H1 (cell line): ENCODE data around the gene TBC1D7. TPM values are rescaled to one million over a fixed set of nuclear protein-coding genes. Genes with fewer than 3 reads are reported as not detected.
A peak's percentile ranks its signal among the peaks of the same experiment; 100 is the strongest.

Experiments used
- CTCF ChIA-PET: fragments of 300-600 bp; sonication (Branson Sonifier 250); formaldehyde crosslinking; loops from one replicate; lab custom pipeline; 2021; ENCODE audit not compliant: partially characterized antibody; lab: Charles Lee
- POLR2A ChIA-PET: fragments of 300-600 bp; sonication (Branson Sonifier 250); formaldehyde crosslinking; loops from one replicate; lab custom pipeline; 2021; ENCODE audit warnings: inconsistent platforms; ENCODE audit not compliant: partially characterized antibody; lab: Charles Lee
- DNase-seq, 2 experiments: peaks; one replicate each; pipeline versions ENCODE4 v3.0.0 to v3.0.0-alpha.2; 2010 to 2022; ENCODE audit warnings: low spot score in 2 of 2, low read depth in 1 of 2, mixed read lengths in 1 of 2
- FAIRE-seq: peaks from 2 replicates; lab custom pipeline; 2011; peaks lifted over from hg19 to GRCh38; lab: Jason Lieb, UNC
- H2AFZ ChIP-seq: 2 replicates; pipeline ENCODE4 v1.8.1; 2012; ENCODE audit warnings: low read length, inconsistent platforms
- H2AK5ac ChIP-seq: 2 replicates; pipeline ENCODE4 v1.6.1; 2013; ENCODE audit warnings: low read depth, low read length
- H2BK120ac ChIP-seq: replicated peaks from 2 replicates; pipeline ENCODE3; 2013; ENCODE audit warnings: low read depth, low read length, inconsistent platforms
- H2BK12ac ChIP-seq: 2 replicates; pipeline ENCODE4 v1.6.1; 2013; ENCODE audit warnings: low read depth, low read length
- H2BK15ac ChIP-seq: 2 replicates; pipeline ENCODE4 v1.6.1; 2013; ENCODE audit warnings: low read length
- H2BK20ac ChIP-seq: 2 replicates; pipeline ENCODE4 v1.6.1; 2013; ENCODE audit warnings: low read length
- H2BK5ac ChIP-seq: 2 replicates; pipeline ENCODE4 v1.6.1; 2013; ENCODE audit warnings: low read depth, low read length
- H3K14ac ChIP-seq: 2 replicates; pipeline ENCODE4 v1.6.1; 2013; ENCODE audit warnings: inconsistent platforms; ENCODE audit not compliant: insufficient read length
- H3K18ac ChIP-seq: 2 replicates; pipeline ENCODE4 v1.6.1; 2013; ENCODE audit warnings: low read length; ENCODE audit errors: extremely low read depth
- H3K23ac ChIP-seq: 2 replicates; pipeline ENCODE4 v1.6.1; 2013; ENCODE audit warnings: inconsistent platforms; ENCODE audit not compliant: insufficient read length
- H3K23me2 ChIP-seq: 2 replicates; pipeline ENCODE4 v1.6.1; 2013; ENCODE audit warnings: low read depth, low read length
- H3K27ac ChIP-seq: 2 replicates; pipeline ENCODE4 v1.6.1; 2011; ENCODE audit warnings: low read depth, low read length, inconsistent platforms
- H3K27me3 ChIP-seq, 4 experiments: replicated peaks in 1 of 4; 1 replicate in 1 of 4; 2 replicates in 3 of 4; pipeline versions ENCODE4 v1.6.1 to v1.8.1; 2011 to 2013; ENCODE audit warnings: low read length in 3 of 4, mild to moderate bottlenecking in 3 of 4, inconsistent platforms in 2 of 4, mixed read lengths in 2 of 4, moderate library complexity in 1 of 4; ENCODE audit not compliant: control insufficient read depth in 3 of 4, insufficient read depth in 3 of 4; ENCODE audit errors: extremely low read depth in 1 of 4
- H3K36me3 ChIP-seq, 4 experiments: 2 replicates each; pipeline versions ENCODE4 v1.6.1 to v1.8.1; 2011 to 2013; ENCODE audit warnings: mild to moderate bottlenecking in 4 of 4, low read length in 3 of 4, moderate library complexity in 2 of 4, control low read depth in 1 of 4, inconsistent platforms in 1 of 4; ENCODE audit not compliant: insufficient read depth in 4 of 4, control insufficient read depth in 2 of 4
- H3K4ac ChIP-seq: replicated peaks from 2 replicates; pipeline ENCODE3; 2013; ENCODE audit warnings: low read length, low read depth, mixed read lengths, inconsistent platforms; ENCODE audit not compliant: insufficient read length
- H3K4me1 ChIP-seq, 4 experiments: replicated peaks in 1 of 4; 1 replicate in 1 of 4; 2 replicates in 3 of 4; pipeline versions ENCODE4 v1.6.1 to v1.8.1; 2011 to 2013; ENCODE audit warnings: low read length in 3 of 4, inconsistent platforms in 2 of 4, mixed read lengths in 1 of 4; ENCODE audit not compliant: insufficient read depth in 4 of 4, control insufficient read depth in 3 of 4
- H3K4me2 ChIP-seq, 2 experiments: 2 replicates each; pipeline versions ENCODE4 v1.6.1 to v1.8.1; 2011 to 2013; ENCODE audit warnings: low read depth in 2 of 2, low read length in 2 of 2, control low read depth in 1 of 2, inconsistent platforms in 1 of 2, mild to moderate bottlenecking in 1 of 2; ENCODE audit not compliant: insufficient read depth in 1 of 2
- H3K4me3 ChIP-seq, 4 experiments: fragments of 200-600, 300-600 bp in 1 of 4; sonication (generic), shearing (Covaris generic), sonication (Bioruptor Twin) in 1 of 4; 2 replicates each; pipeline versions ENCODE4 v1.5.1 to v1.8.1; 2011 to 2016; ENCODE audit warnings: low read length in 4 of 4, low read depth in 3 of 4, control low read depth in 2 of 4, inconsistent platforms in 2 of 4, mild to moderate bottlenecking in 2 of 4, mixed read lengths in 1 of 4, moderate library complexity in 1 of 4; ENCODE audit not compliant: insufficient read depth in 2 of 4; ENCODE audit errors: extremely low read depth in 1 of 4
- H3K56ac ChIP-seq: replicated peaks from 2 replicates; pipeline ENCODE3; 2013; ENCODE audit warnings: low read depth, mild to moderate bottlenecking, mixed read lengths, low read length, inconsistent platforms; ENCODE audit not compliant: insufficient read length
- H3K79me1 ChIP-seq: 2 replicates; pipeline ENCODE4 v1.6.1; 2013; ENCODE audit warnings: low read depth, low read length, control low read depth
- H3K79me2 ChIP-seq, 2 experiments: 2 replicates each; pipeline versions ENCODE4 v1.6.1 to v1.8.1; 2012 to 2013; ENCODE audit warnings: low read length in 2 of 2, mild to moderate bottlenecking in 2 of 2, inconsistent platforms in 1 of 2; ENCODE audit not compliant: insufficient read depth in 2 of 2, control insufficient read depth in 1 of 2
- H3K9ac ChIP-seq, 4 experiments: replicated peaks in 1 of 4; 1 replicate in 1 of 4; 2 replicates in 3 of 4; pipeline versions ENCODE4 v1.6.1 to v1.8.1; 2011 to 2013; ENCODE audit warnings: low read depth in 3 of 4, low read length in 3 of 4, control low read depth in 2 of 4, mild to moderate bottlenecking in 2 of 4, moderate library complexity in 2 of 4, inconsistent platforms in 1 of 4; ENCODE audit errors: extremely low read depth in 1 of 4
- H3K9me3 ChIP-seq, 2 experiments: 2 replicates each; pipeline versions ENCODE4 v1.6.1 to v1.8.1; 2012 to 2013; ENCODE audit warnings: mild to moderate bottlenecking in 2 of 2, moderate library complexity in 2 of 2, control low read depth in 1 of 2, inconsistent platforms in 1 of 2, low read depth in 1 of 2, low read length in 1 of 2, mixed read lengths in 1 of 2; ENCODE audit not compliant: insufficient read depth in 2 of 2
- H4K20me1 ChIP-seq, 2 experiments: replicated peaks in 1 of 2; 2 replicates each; pipeline versions ENCODE3 to v1.8.1; 2011 to 2013; ENCODE audit warnings: inconsistent platforms in 2 of 2, low read length in 2 of 2, mild to moderate bottlenecking in 1 of 2; ENCODE audit not compliant: insufficient read depth in 2 of 2, control insufficient read depth in 1 of 2
- H4K5ac ChIP-seq: 2 replicates; pipeline ENCODE4 v1.6.1; 2013; ENCODE audit warnings: low read length, low read depth, mixed read lengths, inconsistent platforms; ENCODE audit not compliant: insufficient read length
- H4K8ac ChIP-seq: 2 replicates; pipeline ENCODE4 v1.8.0; 2013; ENCODE audit warnings: mild to moderate bottlenecking, moderate library complexity, low read length, inconsistent platforms; ENCODE audit not compliant: insufficient read depth; ENCODE audit errors: extremely low read depth
- H4K91ac ChIP-seq: replicated peaks from 2 replicates; pipeline ENCODE3; 2013; ENCODE audit warnings: low read length, mixed read lengths, inconsistent platforms; ENCODE audit not compliant: insufficient read length
- BACH1 ChIP-seq: IDR thresholded peaks from 2 replicates; pipeline ENCODE4 v1.6.1; 2012; ENCODE audit warnings: low read length, improper control_type of control experiment
- CTCF ChIP-seq, 3 experiments: IDR thresholded peaks; 1 replicate in 2 of 3; 2 replicates in 1 of 3; pipeline versions ENCODE4 v1.5.1 to v1.6.1; 2011; ENCODE audit warnings: low read length in 3 of 3, mild to moderate bottlenecking in 3 of 3, inconsistent platforms in 2 of 3, low read depth in 1 of 3, moderate library complexity in 1 of 3; ENCODE audit not compliant: insufficient read depth in 1 of 3; ENCODE audit errors: control extremely low read depth in 1 of 3
- FOSL1 ChIP-seq: IDR thresholded peaks from 2 replicates; pipeline ENCODE4 v1.6.1; 2011; ENCODE audit warnings: mild to moderate bottlenecking, low read depth, low read length, moderate library complexity; ENCODE audit not compliant: insufficient read depth
- GABPA ChIP-seq: IDR thresholded peaks from 2 replicates; pipeline ENCODE4 v1.6.1; 2011; ENCODE audit warnings: mild to moderate bottlenecking, low read length, moderate library complexity, borderline replicate concordance; ENCODE audit not compliant: insufficient read depth
- HDAC2 ChIP-seq, 2 experiments: fragments of 300-600 bp in 1 of 2; sonication (generic) in 1 of 2; IDR thresholded peaks; 2 replicates each; pipeline ENCODE4 v1.6.1; 2011 to 2012; ENCODE audit warnings: low read depth in 2 of 2, low read length in 2 of 2, mild to moderate bottlenecking in 2 of 2, moderate library complexity in 2 of 2, borderline replicate concordance in 1 of 2, inconsistent platforms in 1 of 2
- KDM5A ChIP-seq: fragments of 200-600 bp; IDR thresholded peaks from 2 replicates; pipeline ENCODE4 v1.7.1; 2012; ENCODE audit warnings: mild to moderate bottlenecking, low read length, inconsistent platforms, mixed read lengths
- MAX ChIP-seq: IDR thresholded peaks from 2 replicates; pipeline ENCODE4 v1.6.1; 2012; ENCODE audit warnings: inconsistent platforms
- NANOG ChIP-seq: IDR thresholded peaks from 2 replicates; pipeline ENCODE4 v1.6.1; 2011; ENCODE audit warnings: low read length, low read depth, mild to moderate bottlenecking, inconsistent platforms; ENCODE audit not compliant: insufficient read depth, poor library complexity, severe bottlenecking
- SAP30 ChIP-seq: fragments of 300-600 bp; sonication (generic); IDR thresholded peaks from 2 replicates; pipeline ENCODE4 v1.7.1; 2012; ENCODE audit warnings: low read length, moderate library complexity, mild to moderate bottlenecking, inconsistent platforms; ENCODE audit not compliant: insufficient read depth, insufficient replicate concordance
- SUZ12 ChIP-seq: fragments of 200-600 bp; sonication (generic); IDR thresholded peaks from 2 replicates; pipeline ENCODE4 v1.6.1; 2012; ENCODE audit warnings: mild to moderate bottlenecking, inconsistent platforms, low read length, moderate library complexity, mixed read lengths
- WGBS, 2 experiments: shearing (Covaris generic) in 1 of 2; methylation state at CpG; one replicate each; pipeline versions ENCODE4 v1.1.6 to v1.1.7; 2013 to 2015; ENCODE audit warnings: low lambda C conversion rate in 2 of 2, mixed read lengths in 2 of 2, inconsistent platforms in 1 of 2, low coverage in 1 of 2, missing lambda C conversion rate in 1 of 2; ENCODE audit not compliant: insufficient replicate concordance in 2 of 2, insufficient coverage in 1 of 2, insufficient read length in 1 of 2; ENCODE audit errors: extremely low coverage in 1 of 2, missing lambda C conversion rate in 1 of 2; 5-methylcytosine and 5-hydroxymethylcytosine counted together
- polyA plus RNA-seq, 7 experiments: library from polyadenylated mRNA; depleted of rRNA in 3 of 7; stranded (reverse) in 5 of 7; unstranded in 2 of 7; fragments of >200 nt in 5 of 7; fragments of 200-250 nt in 2 of 7; gene quantifications; 1 replicate in 5 of 7; 2 replicates in 1 of 7; 4 replicates in 1 of 7; pipeline versions ENCODE4 v1.2.1 to v1.2.3, GENCODE V29; 2011 to 2013; ENCODE audit warnings: missing spikeins in 2 of 7, mixed read lengths in 2 of 7
- total RNA-seq: library from RNA; stranded (reverse); fragmentation: NEBNext Ultra II Directional; extraction: Animal tissue kit (Norgen Biotek cat#: 25700); gene quantifications from 2 replicates; pipeline ENCODE4 v1.2.1, GENCODE V29; 2021

TBC1D7 gene
- total and polyA plus RNA-seq, 2 of the 8 experiments (the other 6 are each of a cell fraction or from before 2014, with no cell fraction given) = 46.1 to 55.2 TPM

GRCh38 chr6:13332349-13332706, 4.0 kb upstream of the TBC1D7 start:
- POLR2A ChIA-PET = interaction anchor here (1.0 kb wide), 1 partner anchor 292 kb away, joined by 3 read pairs; no protein-coding TSS in a partner anchor
- no peak for FAIRE-seq
- 80% methylated on average over 2 of the region's 2 CpGs; no CpG with 5 or more reads in 1 of the 2 experiments for WGBS, 2 experiments
- no peak for TF ChIP-seq FOSL1
- no peak for TF ChIP-seq SUZ12
- no peak for TF ChIP-seq SAP30
- no peak for TF ChIP-seq BACH1
- TF ChIP-seq MAX = no peak
- TF ChIP-seq CTCF (IDR thresholded peaks at IDR 0.05; ENCODE audit: control extremely low read depth in 1 of 3, insufficient read depth in 1 of 3, low read depth in 1 of 3, low read length in 3 of 3) = no peak
- no peak for TF ChIP-seq GABPA
- no peak for TF ChIP-seq KDM5A
- no peak for TF ChIP-seq NANOG
- TF ChIP-seq HDAC2 (IDR thresholded peaks at IDR 0.05; ENCODE audit: borderline replicate concordance in 1 of 2, low read depth in 2 of 2, low read length in 2 of 2) = no peak

More at GRCh38 chr6:13332349-13332706, 4.0 kb upstream of the TBC1D7 start:
- H3K14ac ChIP-seq = no peak overlapping the region
- H3K36me3 ChIP-seq = no peaks in the 10 kb centered on the region
- H3K27me3 ChIP-seq = no peaks in the 10 kb centered on the region
- peak overlapping the region in 1 of 4 experiments; percentile 41; a peak in 1 of 7 replicates for H3K9ac ChIP-seq
- no peak overlapping the region for H3K56ac ChIP-seq
- no peaks in the 10 kb centered on the region for H3K79me1 ChIP-seq
- H3K4me3 ChIP-seq = no peak overlapping the region
- CTCF ChIA-PET = interaction anchor here (0.9 to 2.0 kb wide), 7 partner anchors 10 to 261 kb away, joined by 3 to 6 read pairs (median 4); no protein-coding TSS in a partner anchor
- no peak overlapping the region for H4K8ac ChIP-seq
- H3K27ac ChIP-seq = no peak overlapping the region
- H3K9me3 ChIP-seq = no peaks in the 10 kb centered on the region
- H3K4me1 ChIP-seq = no peaks in the 10 kb centered on the region; a peak in 1 of 7 replicates
- no peak overlapping the region for H2AK5ac ChIP-seq
- H2AFZ ChIP-seq = no peak overlapping the region
- DNase-seq = no peak
- no peak overlapping the region for H2BK12ac ChIP-seq
- no peak overlapping the region for H3K18ac ChIP-seq
- H3K23me2 ChIP-seq = peaks cover 10% of the 10 kb centered on the region
- no peak overlapping the region for H3K23ac ChIP-seq
- peaks cover 0 to 8% of the 10 kb centered on the region in 2 experiments; a peak in 3 of 4 replicates for H3K79me2 ChIP-seq
- H4K91ac ChIP-seq = no peak overlapping the region
- H4K5ac ChIP-seq = no peak overlapping the region
- no peaks in the 10 kb centered on the region for H4K20me1 ChIP-seq
- no peak overlapping the region for H2BK20ac ChIP-seq
- H2BK15ac ChIP-seq = no peak overlapping the region
- no peak overlapping the region for H2BK120ac ChIP-seq
- no peak overlapping the region for H3K4ac ChIP-seq
- H2BK5ac ChIP-seq = no peak overlapping the region
- H3K4me2 ChIP-seq = no peak overlapping the region
